Esophagus muscularis mucosa (tissue), 3 donors: ENCODE measurements around the gene RGS8.

Source experiments
- CTCF ChIP-seq, 3 experiments: fragments of 200-600 bp in 2 of 3; fragments of 450-650 bp in 1 of 3; sonication (generic) in 2 of 3; IDR thresholded peaks; one replicate each; pipeline ENCODE4 v1.5.1; 2017 to 2019; ENCODE audit warnings: antibody characterized with exemption in 3 of 3, mild to moderate bottlenecking in 2 of 3, moderate library complexity in 1 of 3
- POLR2A ChIP-seq: fragments of 450-650 bp; IDR thresholded peaks from one replicate; pipeline ENCODE4 v1.6.1; 2017; ENCODE audit warnings: antibody characterized with exemption, moderate library complexity, mild to moderate bottlenecking, low read depth
- POLR2AphosphoS5 ChIP-seq, 2 donors: sonication (generic); formaldehyde crosslinking; IDR thresholded peaks; one replicate each; pipeline ENCODE4 v1.6.1; 2017; ENCODE audit warnings: antibody characterized with exemption in 2 of 2

- TF ChIP-seq POLR2AphosphoS5 (IDR thresholded peaks at IDR 0.05), result no peak
- TF ChIP-seq CTCF (IDR thresholded peaks at IDR 0.05), result no peak
- TF ChIP-seq POLR2A, result no peak
Observed at GRCh38 chr1:182724215-182724614, 39.8 kb upstream of the RGS8 start.
